Dermis microvascular lymphatic vessel endothelial cell (primary cell): ENCODE measurements around the gene STK11IP. TPM values are rescaled to one million over a fixed set of nuclear protein-coding genes. Genes with fewer than 3 reads are reported as not detected.

Experiments
- DNase-seq, 2 donors: peaks; one replicate each; pipeline versions ENCODE4 v3.0.0 to v3.0.0-alpha.2; 2010; ENCODE audit warnings: low read depth in 2 of 2
- total RNA-seq: library from RNA; depleted of rRNA; stranded (reverse); fragments of >200 nt; gene quantifications from 2 replicates; pipeline ENCODE4 v1.2.1, GENCODE V29; 2014

STK11IP gene
- total RNA-seq, 1 donor from 2014 or later, result 9.4 TPM

- no peak for DNase-seq
Observed at GRCh38 chr2:219631904-219632759, 34.5 kb downstream of the STK11IP start.

DNA sequence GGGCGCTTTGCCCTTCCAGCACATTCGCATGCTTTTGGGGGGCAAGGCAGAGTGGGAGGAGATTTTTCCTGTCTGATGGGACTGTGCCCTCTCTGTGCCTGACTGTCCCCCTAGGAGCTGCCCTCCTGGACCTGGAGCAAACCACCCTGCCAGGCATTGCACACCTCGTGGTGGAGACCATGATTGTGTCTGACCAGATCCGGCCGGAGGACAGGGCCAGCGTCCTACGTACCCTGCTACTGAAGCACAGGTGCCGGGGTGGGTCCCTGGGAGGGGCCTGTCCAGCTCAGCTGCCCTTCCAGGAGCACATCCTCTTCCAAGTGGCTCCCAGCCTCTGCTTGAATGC, 35.1 kb downstream of the STK11IP start:
- no peak for DNase-seq

DNA sequence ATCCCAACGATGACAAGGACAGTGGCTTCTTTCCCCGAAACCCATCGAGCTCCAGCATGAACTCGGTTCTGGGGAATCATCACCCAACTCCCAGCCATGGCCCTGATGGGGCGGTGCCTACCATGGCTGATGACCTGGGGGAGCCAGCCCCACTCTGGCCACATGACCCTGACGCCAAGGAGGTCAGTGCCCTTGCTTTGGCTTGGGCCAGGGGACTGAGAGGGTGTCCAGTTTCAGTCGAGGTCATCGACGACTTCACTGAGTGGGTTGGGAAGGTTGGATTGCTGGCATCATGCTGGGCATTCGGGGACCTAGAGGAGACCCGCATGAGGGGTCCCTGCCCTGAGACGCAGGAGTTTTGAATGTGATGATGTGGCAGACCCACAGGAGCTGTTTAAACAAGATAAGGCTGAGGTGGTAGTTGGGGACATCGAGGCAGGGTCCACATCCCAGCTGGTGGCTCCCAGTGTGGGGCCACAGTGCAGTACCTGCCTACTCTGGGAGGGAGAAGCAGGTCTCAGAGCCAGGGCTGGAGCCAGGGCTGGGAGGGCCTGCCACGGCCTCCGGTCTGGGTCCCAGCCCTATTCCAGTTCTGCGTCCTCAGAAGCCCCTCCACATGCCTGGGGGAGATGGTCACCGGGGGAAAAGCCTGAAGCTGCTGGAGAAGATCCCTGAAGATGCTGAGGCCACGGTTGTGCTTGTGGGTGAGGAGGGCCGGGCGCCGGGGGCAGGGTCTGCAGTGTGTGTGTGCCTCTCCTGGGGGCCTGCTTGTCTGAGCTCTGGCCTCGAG, 35.8 kb downstream of the STK11IP start:
- no peak for DNase-seq

GRCh38 chr2:219634171-219634940, 36.7 kb downstream of the STK11IP start:
- DNase-seq, result no peak

DNA sequence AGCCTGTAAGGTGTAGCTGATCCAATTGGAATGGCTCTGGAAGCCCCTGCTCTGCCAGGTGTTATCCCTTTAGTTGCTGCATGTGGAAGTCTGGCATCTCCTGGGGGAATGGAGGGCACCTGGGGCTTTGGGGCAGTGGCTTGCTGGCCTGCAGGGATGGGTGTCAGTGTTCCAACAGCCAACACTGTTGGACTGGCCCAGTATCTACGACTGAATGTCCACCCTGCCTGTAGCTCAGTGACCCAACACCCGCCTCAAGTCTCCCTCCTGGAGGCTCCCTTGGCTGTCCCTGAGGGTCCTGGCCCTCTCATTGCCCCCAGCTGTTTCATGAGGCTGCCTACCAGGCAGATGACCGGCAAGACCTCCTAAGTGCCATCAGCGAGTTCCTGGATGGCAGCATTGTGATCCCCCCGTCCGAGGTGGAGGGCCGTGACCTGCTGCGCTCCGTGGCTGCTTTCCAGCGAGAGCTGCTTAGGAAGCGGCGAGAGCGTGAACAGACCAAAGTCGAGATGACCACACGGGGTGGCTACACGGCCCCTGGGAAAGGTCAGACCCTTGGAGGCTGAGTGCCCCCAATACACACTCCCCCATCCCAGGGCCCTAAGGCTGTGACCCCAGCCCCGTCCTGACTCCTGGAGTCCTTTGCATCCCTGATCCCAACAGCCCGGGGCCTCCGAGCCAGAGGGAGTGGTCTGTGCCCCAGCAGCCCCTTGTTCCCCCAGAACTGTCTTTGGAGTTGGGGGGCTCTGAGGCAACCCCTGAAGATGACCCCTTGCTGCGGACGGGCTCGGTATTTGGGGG, 37.5 kb downstream of the STK11IP start:
- no peak for DNase-seq

GRCh38 chr2:219636144-219636915, 38.7 kb downstream of the STK11IP start:
- no peak for DNase-seq

DNA sequence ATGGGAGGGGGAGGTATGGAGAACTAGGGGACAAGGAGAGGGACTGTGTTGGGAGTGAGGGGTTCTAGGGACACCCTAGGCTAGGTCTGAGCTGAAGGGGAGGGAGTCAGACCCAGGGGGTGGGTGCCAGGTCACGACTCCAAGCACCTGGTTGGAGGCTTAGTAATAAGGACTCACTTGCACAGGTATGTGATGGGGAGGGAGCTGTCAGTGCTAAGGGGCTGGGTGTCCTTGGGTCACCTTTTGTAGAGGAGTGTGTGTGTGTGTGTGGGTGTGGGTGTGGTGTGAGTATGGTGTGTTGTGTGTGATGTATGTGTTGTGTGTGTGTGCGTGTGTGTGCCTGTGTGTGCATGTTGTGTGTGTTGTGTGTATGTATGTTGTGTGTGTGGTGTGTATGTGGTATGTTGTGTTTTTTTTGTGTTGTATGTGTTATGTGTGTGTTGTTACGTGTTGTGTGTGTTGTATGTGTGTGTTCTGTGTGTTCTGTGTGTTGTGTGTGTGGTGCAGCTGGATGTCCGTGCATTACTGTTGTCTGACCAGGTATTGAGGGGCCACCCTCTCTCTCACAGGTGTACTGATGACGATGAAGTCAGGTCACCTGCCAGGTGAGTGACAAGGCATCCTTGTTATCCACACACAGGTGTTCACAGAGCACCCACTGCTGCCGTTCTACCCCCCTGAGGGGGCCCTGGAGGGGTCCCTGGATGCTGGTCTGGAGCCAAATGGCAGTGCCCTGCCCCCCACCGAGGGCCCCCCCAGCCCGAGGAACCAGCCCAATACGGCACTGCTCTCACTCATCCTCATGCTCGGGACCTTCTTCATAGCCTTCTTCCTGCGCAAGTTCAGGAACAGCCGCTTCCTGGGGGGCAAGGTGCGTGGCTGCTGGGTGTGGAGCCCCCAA, 39.5 kb downstream of the STK11IP start:
- no peak for DNase-seq

GRCh38 chr2:219637842-219638185, 40.2 kb downstream of the STK11IP start:
- no peak for DNase-seq

DNA sequence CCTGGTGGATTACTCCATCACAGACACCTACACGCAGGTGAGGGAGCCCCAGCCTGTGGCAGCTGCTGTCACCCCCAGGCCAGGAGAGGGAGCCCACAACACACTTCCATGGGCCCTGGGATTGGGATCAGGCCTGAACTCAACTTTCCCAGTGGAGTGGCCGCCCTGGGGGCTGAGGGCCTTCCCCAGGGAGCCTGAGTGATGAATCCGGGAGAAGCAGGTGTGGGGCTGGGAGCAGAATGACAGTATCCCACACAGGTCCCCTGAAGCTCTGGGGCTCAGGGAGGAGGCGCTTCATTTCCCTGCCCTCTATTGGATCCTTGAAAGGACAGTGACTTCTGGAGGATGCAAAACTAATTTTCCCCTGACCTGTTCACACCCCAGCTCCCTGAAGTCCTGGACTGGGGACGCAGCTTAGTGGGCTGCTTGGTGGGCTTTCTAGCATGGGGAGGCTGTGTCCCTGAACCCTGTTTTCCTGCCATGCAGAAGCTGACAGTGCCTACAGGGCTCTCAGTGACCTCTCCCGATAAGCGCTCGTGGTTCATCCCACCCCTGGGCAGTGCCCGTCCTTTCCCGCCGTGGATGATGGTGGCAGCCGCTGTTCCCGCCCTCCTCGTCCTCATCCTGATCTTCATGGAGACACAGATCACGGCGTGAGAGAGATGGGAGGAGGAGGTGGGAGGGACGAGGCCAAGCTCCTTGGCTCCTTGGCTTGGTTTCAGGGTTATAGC, 40.7 kb downstream of the STK11IP start:
- no peak for DNase-seq

- no peak for DNase-seq
Observed at GRCh38 chr2:219638948-219639755, 41.5 kb downstream of the STK11IP start.

GRCh38 chr2:219641390-219642068, 43.9 kb downstream of the STK11IP start:
- no peak for DNase-seq

DNA sequence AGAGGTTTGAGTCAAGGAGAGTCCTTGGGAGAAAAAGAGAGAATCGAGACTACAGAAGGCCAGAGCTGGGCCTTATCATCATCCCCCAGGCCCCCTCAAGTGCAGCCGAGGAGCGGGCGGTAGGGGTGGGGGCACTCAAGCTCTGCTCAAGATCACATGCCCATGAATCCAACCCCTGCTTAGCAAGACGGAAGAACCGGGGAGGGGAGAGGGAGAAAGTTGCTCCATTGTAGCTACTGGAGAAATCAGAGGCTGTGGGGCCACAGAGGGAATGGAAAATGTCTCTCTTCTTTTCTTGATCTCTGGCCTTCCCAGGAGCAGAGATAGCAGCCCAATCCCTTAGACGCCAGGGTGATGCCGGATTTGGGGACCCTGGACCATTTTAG, 44.4 kb downstream of the STK11IP start:
- DNase-seq, result no peak

- peak; percentile 85 to 91 for DNase-seq
Observed at GRCh38 chr2:219642465-219643083, 44.9 kb downstream of the STK11IP start.

DNA sequence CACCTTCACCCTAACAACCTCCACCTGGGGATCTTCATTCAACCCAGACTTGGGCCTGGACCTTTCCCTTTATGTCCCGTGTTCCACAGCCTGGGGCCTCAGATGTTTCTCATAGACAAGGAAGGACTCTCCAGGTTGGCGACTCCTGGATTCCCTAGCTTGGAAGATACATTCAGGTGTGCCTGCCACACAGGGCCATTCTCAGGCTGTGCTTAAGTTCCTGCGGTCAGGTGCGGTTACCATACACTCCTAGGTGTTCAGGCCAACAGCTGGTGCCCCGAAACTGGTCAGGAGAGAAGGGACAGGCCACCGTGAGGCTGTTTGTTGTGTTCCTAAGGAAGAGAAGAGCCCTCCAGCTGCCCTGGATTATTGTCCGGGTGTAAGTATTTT, 45.4 kb downstream of the STK11IP start:
- no peak for DNase-seq

DNA sequence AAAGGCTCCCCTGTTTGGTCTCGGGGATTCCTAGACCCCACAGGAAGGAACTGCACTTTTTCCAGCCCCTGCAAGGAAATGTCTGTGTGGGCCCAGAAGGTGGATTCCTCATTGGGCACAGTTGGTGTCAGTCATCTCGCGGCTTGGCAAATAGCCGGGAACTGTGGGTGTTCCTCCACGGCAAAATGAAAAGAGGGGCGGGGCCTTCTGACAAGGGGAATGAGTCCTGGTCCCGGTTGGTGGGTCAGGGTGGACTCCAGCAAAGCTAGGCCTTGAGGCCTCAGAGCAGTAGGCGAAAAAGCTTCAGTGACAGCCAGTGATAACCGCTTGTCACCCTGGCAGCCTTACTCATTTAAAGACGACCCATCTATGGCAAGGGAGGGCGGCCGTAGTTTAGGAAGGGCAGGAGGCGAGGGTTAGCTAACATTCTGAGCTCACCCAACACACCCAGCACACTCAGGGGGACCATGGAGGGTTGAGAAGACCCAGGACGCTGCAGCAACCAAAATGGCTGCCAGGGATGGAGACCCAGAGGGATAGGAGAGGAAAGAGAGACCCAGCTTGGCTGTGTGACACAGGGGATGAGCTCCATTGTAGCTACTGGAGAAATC, 46.2 kb downstream of the STK11IP start:
- DNase-seq, result no peak

GRCh38 chr2:219644801-219645480, 47.3 kb downstream of the STK11IP start:
- no peak for DNase-seq
